Measurements from ENCODE around the gene SIGLECL1. TPM values are rescaled to one million over a fixed set of nuclear protein-coding genes. Genes with fewer than 3 reads are reported as not detected.

SIGLECL1 gene
- total RNA-seq, result under 1 TPM in 1 of 4 donors, not detected in 3; 0.55 TPM

DNA sequence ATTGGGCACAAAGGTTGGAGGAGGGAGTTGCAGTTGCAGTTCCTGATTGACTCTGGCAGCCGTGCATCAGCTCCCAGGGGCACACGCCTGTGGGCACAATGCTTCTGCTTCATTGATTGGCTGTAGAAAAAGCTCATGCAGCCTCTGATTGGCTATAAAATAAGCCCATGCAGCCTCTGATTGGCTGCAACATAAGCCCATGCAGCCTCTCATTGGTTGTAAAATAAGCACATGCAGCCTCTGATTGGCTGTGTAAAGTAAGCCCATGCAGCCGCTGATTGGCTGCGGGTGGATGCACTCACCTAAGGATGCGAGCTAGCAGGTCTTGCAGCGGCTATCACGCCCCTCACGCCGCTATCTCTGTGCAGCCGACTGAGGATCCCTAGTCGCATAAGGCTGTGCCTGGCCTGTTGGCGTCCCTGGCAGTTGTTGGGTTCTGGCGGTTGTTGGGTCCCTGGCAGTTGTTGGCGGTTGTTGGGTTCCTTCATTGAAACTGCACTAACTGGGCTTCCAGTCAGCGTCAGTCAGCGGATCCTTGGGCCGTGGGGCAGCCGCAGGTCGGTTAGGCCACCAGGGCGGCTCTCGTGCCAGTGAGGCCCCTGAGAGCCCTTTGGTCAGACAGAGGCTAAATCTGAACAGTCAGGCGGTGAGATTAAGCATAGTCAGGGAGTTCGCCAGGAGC is at the start of gene SIGLECL1:
Gene SIGLECL1 (plus strand): TSS at position 295 of the 682 bp plus-strand sequence. CDS start 12,993 bp downstream, outside the sequence.
- H3K27ac ChIP-seq, result no peak within 1 kb of the TSS
- intact Hi-C loops (cut with DNase I; ENCODE audit: low total_unique reads), result no loop called here
- no peaks in the 10 kb centered on the region for H3K9me3 ChIP-seq
- H3K4me3 ChIP-seq, result no peak within 1 kb of the TSS
- no peaks in the 10 kb centered on the region for H3K27me3 ChIP-seq
- TF ChIP-seq POLR2A (IDR thresholded peaks at IDR 0.05), result no peak
- TF ChIP-seq, protein P1, sequence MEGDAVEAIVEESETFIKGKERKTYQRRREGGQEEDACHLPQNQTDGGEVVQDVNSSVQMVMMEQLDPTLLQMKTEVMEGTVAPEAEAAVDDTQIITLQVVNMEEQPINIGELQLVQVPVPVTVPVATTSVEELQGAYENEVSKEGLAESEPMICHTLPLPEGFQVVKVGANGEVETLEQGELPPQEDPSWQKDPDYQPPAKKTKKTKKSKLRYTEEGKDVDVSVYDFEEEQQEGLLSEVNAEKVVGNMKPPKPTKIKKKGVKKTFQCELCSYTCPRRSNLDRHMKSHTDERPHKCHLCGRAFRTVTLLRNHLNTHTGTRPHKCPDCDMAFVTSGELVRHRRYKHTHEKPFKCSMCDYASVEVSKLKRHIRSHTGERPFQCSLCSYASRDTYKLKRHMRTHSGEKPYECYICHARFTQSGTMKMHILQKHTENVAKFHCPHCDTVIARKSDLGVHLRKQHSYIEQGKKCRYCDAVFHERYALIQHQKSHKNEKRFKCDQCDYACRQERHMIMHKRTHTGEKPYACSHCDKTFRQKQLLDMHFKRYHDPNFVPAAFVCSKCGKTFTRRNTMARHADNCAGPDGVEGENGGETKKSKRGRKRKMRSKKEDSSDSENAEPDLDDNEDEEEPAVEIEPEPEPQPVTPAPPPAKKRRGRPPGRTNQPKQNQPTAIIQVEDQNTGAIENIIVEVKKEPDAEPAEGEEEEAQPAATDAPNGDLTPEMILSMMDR (IDR thresholded peaks at IDR 0.05), result no peak
- no peaks in the 10 kb centered on the region for H3K4me1 ChIP-seq
- DNase-seq, result no peak
- no peaks in the 10 kb centered on the region for H3K36me3 ChIP-seq

DNA sequence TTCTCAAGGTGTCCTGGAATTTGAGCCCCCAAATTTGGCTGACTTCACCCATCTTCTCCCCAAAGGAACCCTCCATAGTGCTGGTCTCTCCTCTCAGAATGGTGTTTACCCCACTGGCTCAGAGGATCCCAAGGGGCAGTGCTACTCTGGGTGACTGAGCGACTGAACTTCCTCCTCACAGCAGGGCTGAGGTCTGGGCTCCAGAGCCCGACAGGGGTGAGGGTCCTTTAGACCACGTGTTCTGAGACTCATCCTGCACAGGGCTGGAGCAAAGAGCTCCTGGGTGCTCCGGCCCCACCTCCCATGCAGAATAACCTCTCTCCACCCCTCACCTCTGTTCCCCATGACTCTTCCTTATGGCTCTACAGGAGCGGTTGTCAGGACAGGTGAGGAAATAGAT is 49.2 kb upstream of the SIGLECL1 start:
- intact Hi-C loops (cut with DNase I; ENCODE audit: low total_unique reads), result no loop called here
- Histone ChIP-seq H3K9me3 (no peaks in the 10 kb centered on the region), H3K4me1 (no peaks in the 10 kb centered on the region), H3K4me3 (no peak overlapping the region), H3K27ac (no peak overlapping the region), H3K36me3 (no peaks in the 10 kb centered on the region), H3K27me3 (no peaks in the 10 kb centered on the region)
- no peak for TF ChIP-seq POLR2A (IDR thresholded peaks at IDR 0.05)
- TF ChIP-seq, protein P1 (IDR thresholded peaks at IDR 0.05), result no peak
- DNase-seq, result no peak

DNA sequence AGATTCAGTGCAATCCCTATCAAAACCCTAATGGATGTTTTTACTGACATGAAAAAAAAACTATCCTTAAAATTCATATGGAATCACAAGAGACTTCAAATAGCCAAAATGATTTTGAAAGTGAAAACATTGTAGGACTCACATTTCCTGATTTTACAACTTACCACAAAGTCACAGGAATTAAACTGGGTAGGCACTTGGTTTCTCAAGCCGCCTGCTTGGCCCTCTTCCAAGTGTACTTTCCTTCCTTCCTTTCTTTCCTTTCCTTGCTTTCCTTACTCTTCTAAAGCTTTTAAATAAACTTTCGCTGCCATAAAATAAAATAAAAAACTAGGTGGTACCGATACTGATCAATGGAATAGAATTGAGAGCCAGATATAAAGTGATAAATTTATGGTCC is 47.0 kb upstream of the SIGLECL1 start:
- intact Hi-C loops (cut with DNase I; ENCODE audit: low total_unique reads), result no loop called here
- no peak for DNase-seq
- Histone ChIP-seq H3K4me3 (no peak overlapping the region), H3K27ac (no peak overlapping the region), H3K9me3 (no peaks in the 10 kb centered on the region), H3K4me1 (no peaks in the 10 kb centered on the region), H3K27me3 (no peaks in the 10 kb centered on the region), H3K36me3 (no peaks in the 10 kb centered on the region)
- no peak for TF ChIP-seq POLR2A (IDR thresholded peaks at IDR 0.05)
- TF ChIP-seq, protein P1 (IDR thresholded peaks at IDR 0.05), result no peak

DNA sequence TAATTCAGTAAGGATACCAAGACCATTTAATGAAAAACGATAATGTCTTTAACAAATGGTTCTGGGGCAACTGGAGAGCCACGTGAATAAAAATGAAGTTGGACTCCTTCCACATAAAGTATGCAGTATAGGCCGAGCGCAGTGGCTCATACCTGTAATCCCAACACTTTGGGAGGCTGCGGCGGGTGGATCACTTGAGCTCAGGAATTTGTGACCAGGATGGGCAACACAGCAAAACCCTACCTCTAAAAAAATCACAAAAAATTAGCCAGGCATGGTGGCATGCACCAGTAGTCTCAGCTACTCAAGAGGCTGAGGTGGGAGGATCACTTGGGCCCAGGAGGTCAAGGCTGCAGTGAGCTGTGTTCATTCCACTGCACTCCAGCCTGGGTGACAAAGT is 46.6 kb upstream of the SIGLECL1 start:
- intact Hi-C loops (cut with DNase I; ENCODE audit: low total_unique reads), result no loop called here
- no peak for DNase-seq
- no peaks in the 10 kb centered on the region for H3K4me1 ChIP-seq
- H3K27me3 ChIP-seq, result no peaks in the 10 kb centered on the region
- no peaks in the 10 kb centered on the region for H3K36me3 ChIP-seq
- no peaks in the 10 kb centered on the region for H3K9me3 ChIP-seq
- no peak overlapping the region for H3K27ac ChIP-seq
- TF ChIP-seq, protein P1 (IDR thresholded peaks at IDR 0.05), result no peak
- TF ChIP-seq POLR2A (IDR thresholded peaks at IDR 0.05), result no peak
- no peak overlapping the region for H3K4me3 ChIP-seq

DNA sequence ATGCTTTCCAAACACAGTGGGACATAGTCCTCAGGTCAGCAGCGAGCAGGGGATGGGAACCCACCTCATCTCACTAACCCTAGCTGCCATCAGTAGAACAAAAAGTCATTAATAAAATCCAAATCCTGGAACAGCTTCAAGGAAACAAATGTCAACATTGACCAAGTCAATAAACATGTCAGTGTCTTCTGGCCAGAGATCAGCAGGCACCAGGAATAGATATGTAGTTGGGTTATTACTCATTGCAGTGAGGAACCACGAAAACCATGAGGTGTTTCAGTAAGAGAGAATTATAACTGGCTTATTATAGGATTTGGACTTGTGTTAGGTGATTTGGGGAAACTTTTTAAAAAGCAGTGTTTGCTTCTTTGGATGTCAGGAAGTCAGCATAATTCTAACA is 43.1 kb upstream of the SIGLECL1 start:
- Histone ChIP-seq H3K4me3 (no peak overlapping the region), H3K9me3 (no peaks in the 10 kb centered on the region), H3K27me3 (no peaks in the 10 kb centered on the region), H3K27ac (no peak overlapping the region), H3K36me3 (no peaks in the 10 kb centered on the region), H3K4me1 (no peaks in the 10 kb centered on the region)
- DNase-seq, result no peak
- intact Hi-C loops (cut with DNase I; ENCODE audit: low total_unique reads), result no loop called here
- TF ChIP-seq POLR2A (IDR thresholded peaks at IDR 0.05), result no peak

All from uterus (tissue), 4 donors.